Type B pancreatic cell (in vitro differentiated cells): Measurements from ENCODE around the gene CD99L2. TPM values are rescaled to one million over a fixed set of nuclear protein-coding genes. Genes with fewer than 3 reads are reported as not detected.

ENCODE experiments used
- DNase-seq: peaks from one replicate; pipeline ENCODE4 v3.0.0; 2021; ENCODE audit warnings: mixed read lengths; ENCODE audit not compliant: unreplicated experiment; ENCODE audit errors: extremely low spot score
- H3K27ac Mint-ChIP-seq: 2 replicates; pipeline ENCODE4 v1.8.0; 2021; ENCODE audit warnings: mild to moderate bottlenecking, mixed read lengths
- H3K27me3 Mint-ChIP-seq: 2 replicates; pipeline ENCODE4 v1.8.0; 2021; ENCODE audit warnings: mixed read lengths
- H3K36me3 Mint-ChIP-seq: 2 replicates; pipeline ENCODE4 v1.8.0; 2021; ENCODE audit warnings: mixed read lengths
- H3K4me1 Mint-ChIP-seq: one replicate; pipeline ENCODE4 v1.8.0; 2021; ENCODE audit warnings: mixed read lengths; ENCODE audit not compliant: unreplicated experiment
- H3K4me3 Mint-ChIP-seq: 2 replicates; pipeline ENCODE4 v1.8.0; 2021; ENCODE audit warnings: mild to moderate bottlenecking, mixed read lengths
- H3K9me3 Mint-ChIP-seq: 2 replicates; pipeline ENCODE4 v1.8.0; 2021; ENCODE audit warnings: mixed read lengths
- total RNA-seq: library from RNA; stranded (reverse); gene quantifications from 2 replicates; pipeline ENCODE4 v1.2.1, GENCODE V29; 2021; ENCODE audit warnings: low replicate concordance
- TF ChIP-seq, protein P1 (sequence below): fragments of 200-600 bp; sonication (generic); conservative IDR thresholded peaks from 2 replicates; pipeline ENCODE4 v1.5.0; 2021; ENCODE audit warnings: antibody characterized with exemption, mild to moderate bottlenecking

Gene CD99L2
- total RNA-seq, 1 donor from 2014 or later, result 35.1 TPM

DNA sequence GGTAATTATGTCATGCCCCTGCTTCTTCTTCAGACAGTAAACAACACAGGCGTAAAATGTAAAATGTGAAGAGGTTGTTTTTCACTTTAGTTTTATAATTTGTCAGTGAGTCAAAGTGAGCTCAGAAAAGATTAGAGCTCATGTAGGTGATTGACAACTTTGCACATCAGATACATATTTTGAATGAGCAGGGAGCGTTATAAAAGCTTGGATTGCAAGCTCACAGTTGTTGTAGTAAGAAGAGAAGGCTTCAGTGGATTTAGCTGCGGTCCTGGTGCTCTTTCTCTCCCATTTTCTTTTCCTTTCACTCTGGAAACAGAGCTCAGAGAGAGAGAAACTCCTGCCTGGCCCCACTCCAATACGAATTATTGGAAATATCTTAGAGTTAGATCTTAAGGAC, 178.8 kb downstream of the CD99L2 start:
- Mint-ChIP-seq H3K36me3 (peaks cover 3% of the 10 kb centered on the region), H3K27ac (no peak overlapping the region), H3K4me3 (no peak overlapping the region), H3K9me3 (no peaks in the 10 kb centered on the region), H3K27me3 (no peaks in the 10 kb centered on the region), H3K4me1 (no peaks in the 10 kb centered on the region)
- no peak for DNase-seq
- TF ChIP-seq, protein P1, sequence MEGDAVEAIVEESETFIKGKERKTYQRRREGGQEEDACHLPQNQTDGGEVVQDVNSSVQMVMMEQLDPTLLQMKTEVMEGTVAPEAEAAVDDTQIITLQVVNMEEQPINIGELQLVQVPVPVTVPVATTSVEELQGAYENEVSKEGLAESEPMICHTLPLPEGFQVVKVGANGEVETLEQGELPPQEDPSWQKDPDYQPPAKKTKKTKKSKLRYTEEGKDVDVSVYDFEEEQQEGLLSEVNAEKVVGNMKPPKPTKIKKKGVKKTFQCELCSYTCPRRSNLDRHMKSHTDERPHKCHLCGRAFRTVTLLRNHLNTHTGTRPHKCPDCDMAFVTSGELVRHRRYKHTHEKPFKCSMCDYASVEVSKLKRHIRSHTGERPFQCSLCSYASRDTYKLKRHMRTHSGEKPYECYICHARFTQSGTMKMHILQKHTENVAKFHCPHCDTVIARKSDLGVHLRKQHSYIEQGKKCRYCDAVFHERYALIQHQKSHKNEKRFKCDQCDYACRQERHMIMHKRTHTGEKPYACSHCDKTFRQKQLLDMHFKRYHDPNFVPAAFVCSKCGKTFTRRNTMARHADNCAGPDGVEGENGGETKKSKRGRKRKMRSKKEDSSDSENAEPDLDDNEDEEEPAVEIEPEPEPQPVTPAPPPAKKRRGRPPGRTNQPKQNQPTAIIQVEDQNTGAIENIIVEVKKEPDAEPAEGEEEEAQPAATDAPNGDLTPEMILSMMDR, result no peak

Other genes with a start within 250 kb of the CD99L2 start
- gene MTMR1, start 205.3 kb downstream of the CD99L2 start, total RNA-seq, result 21.8 and 28.0 TPM in 2 replicates
- 108 and 130 TPM in 2 replicates for gene HMGB3, start 84.7 kb upstream of the CD99L2 start, total RNA-seq